ENCODE data around the gene ARHGEF16.

The ARHGEF16 gene

DNA sequence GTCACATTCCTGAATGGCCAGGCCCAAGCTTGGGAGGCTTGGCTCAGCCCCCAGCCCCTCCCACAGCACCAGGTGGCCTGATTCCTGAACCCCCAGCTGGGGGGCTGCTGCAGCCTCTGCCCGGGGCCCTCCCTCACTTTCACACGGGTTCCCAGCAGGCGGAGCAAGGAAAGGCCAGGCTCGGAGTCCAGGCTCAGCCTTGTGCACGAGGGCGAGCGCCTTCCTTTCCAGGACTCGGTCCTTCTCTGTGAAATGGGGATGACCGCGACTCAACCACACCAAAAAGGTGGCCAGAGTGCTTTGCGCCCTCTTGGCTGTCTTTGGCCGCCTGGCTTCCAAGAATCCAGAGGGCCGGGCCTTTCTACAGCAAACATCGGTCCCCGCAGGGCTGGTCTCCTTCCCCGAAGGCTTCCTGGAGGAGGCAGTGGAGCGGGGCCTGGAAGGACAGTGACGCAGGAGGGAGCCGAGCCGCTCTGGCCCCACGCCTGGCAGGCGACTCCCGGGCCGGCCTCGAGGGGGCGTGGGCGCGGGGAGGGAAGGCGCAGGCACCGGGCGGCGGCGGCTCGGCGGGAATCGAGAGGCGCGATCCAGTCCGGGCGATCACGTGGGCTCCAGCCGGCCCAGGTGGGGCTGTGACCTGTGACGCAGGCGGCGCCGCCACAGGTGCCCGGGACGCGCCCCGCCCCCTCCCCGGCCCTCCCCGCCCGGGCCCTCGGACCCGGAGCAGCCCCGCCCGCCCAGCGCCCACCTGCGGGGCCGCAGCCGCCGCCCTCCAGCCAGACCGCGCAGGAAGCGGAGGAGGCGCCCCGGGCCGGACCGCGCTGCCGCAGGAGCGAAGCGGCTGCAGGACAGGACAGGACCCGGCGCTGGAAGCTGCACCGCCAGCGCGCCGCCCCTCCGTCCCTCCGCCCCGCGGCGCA is at the start of gene ARHGEF16:
Gene ARHGEF16, plus strand, starts transcription at position 775 of the 920 bp plus-strand sequence. CDS start 8,420 bp downstream, outside the sequence.
- peak in 1 of 3 experiments; percentile 29 for DNase-seq (ENCODE audit: low read depth in 3 of 3)

DNA sequence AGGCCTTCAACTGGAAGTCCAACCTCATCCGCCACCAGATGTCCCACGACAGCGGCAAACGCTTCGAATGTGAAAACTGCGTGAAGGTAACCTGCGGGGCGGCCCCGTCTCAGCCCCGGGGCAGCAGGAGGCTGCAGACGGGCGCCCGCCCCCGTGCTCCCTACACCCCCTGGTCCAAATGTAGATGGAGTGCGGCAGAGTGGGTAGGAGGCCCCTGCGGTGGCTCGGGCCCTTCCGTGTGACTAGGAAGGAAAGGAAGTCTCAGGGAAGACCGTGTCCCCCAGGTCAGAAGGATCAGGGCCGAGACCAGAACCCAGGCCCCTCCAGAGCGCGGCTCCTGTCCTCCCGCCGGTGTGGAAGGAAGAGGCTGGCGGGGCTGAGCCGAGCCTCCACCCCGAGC is 49.7 kb upstream of the ARHGEF16 start:
- DNase-seq (ENCODE audit: low read depth in 3 of 3): no peak

DNA sequence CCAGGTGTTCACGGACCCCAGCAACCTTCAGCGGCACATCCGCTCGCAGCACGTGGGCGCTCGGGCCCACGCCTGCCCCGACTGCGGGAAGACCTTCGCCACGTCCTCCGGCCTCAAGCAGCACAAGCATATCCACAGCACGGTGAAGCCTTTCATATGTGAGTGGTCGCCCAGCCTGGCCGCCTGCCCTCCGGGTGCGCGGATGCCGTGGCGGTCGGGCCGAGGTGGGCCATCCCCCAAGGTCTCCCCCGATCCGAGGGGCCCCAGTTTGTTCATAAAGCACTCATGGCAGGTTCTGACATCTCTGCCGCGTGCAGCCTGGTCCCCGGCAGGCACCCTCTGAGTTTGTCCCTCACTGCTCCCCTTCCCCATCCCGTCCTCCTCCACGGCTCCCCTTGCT is 49.0 kb upstream of the ARHGEF16 start:
- no peak for DNase-seq (ENCODE audit: low read depth in 3 of 3)

DNA sequence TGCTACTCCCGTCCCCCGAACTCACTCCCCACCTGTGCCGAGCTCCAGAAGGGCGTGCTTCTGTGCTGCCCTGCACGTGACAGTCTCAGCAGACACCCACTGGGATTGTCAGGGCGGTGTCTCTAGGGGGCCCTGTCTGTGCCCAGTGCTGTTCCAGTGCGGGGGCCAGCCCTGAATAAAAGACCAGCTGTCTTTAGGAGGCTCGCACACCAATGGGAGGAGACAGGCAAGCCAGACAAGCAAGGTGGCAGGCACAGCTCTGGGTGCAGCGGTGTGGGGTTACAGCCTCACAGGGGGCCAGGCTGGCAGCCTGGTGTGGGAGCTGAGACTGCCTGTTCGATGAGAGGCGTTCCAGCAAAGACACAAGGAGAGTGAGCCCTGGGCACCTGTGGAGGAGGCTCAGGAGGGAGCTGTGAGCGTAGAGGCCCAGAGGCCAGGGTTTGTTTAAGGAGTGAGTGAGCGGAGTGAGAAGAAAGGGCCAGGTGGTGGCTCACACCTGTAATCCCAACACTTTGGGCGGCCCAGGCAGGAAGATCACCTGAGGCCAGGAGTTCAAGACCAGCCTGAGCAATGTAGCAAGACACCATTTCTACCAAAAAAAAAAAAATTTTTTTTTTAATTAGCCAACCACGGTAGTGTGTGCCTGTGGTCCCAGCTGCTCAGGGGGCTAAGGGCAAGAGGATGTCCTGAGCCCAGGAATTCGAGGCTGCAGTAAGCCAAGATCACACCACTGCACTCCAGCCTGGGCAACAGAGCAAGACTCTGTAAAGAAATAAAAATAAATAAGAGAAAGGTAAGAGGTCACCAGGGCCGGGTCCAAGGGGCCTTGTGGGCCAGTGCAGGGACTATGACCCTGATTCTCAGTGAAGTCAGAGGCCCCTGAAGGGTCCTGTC is 48.2 kb upstream of the ARHGEF16 start:
- DNase-seq (ENCODE audit: low read depth in 3 of 3): no peak

DNA sequence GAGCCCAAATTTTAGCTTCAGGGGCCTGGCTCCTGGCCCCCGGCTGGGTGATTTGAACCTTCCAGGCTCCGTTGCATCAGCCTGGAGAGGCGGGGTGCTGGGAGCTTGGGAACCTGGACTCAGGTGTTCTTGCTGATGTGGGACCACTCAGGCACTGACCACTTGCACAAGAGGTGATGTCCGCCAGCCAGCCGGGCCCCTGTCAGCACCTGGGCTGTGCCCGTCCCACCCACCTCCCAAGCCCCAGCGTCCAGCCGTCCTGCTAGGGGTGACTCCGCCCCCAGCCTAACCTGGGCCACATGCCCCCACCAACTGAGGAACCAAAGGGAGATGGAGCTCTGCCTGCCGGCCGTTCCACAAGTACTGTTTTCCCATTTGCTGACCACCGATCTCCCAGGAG is 47.4 kb upstream of the ARHGEF16 start:
- DNase-seq (ENCODE audit: low read depth in 3 of 3): no peak

DNA sequence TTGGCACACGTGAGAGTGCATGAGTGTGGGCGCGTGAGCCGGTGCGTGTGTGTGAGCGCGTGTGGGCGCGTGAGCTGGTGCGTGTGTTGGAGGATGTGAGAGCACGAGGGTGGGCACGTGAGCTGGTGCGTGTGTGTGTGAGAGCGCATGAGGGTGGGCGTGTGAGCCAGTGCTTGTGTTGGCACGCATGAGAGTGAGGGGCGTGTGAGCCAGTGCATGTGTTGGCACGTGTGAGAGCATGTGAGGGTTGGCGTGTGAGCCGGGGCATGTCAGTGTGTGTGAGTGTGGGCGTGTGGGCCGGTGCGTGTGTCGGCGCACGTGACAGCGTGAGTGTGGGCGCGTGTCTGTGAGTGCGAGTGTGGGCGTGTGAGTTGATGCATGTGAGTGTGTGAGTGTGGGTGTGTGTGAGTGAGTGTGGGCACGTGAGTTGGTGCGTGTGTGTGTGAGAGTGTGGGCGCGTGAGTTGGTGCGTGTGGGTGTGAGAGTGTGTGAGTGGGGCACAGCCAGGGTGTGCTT is 45.7 kb upstream of the ARHGEF16 start:
- DNase-seq (ENCODE audit: low read depth in 3 of 3): no peak

DNA sequence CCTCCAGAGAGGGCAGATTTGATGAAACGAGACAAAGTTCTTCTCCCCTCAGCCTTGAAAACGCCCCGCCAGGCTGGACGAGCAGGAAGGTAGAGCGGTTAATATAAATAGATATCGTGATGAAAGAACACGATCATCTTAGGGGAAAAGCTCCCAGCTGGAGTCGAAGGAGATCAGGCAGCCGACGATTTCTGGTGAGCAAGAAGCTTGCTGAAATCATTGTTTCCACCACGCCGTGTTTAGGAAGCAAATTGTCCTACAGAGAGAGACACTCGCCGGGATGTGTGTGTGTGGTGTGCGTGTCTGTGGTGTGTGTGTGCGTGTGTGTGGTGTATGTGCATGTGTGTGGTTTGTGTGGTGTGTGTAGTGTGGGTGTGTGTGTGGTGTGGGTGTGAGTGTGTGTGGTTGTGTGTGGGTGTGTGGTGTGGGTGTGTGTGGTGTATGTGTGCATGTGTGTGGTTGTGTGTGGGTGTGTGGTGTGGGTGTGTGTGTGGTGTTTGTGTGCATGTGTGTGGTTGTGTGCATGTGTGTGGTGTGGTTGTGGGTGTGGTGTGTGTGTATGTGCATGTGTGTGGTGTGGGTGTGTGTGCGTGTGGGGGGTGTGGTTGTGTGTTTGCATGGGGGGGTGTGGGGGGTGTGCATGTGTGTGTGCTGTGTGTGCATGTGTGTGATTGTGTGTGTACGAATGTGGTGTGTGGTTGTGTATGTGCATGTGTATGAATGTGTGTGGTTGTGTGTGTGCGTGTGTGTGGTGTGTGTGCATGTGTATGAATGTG is 44.9 kb upstream of the ARHGEF16 start:
- no peak for DNase-seq (ENCODE audit: low read depth in 3 of 3)

DNA sequence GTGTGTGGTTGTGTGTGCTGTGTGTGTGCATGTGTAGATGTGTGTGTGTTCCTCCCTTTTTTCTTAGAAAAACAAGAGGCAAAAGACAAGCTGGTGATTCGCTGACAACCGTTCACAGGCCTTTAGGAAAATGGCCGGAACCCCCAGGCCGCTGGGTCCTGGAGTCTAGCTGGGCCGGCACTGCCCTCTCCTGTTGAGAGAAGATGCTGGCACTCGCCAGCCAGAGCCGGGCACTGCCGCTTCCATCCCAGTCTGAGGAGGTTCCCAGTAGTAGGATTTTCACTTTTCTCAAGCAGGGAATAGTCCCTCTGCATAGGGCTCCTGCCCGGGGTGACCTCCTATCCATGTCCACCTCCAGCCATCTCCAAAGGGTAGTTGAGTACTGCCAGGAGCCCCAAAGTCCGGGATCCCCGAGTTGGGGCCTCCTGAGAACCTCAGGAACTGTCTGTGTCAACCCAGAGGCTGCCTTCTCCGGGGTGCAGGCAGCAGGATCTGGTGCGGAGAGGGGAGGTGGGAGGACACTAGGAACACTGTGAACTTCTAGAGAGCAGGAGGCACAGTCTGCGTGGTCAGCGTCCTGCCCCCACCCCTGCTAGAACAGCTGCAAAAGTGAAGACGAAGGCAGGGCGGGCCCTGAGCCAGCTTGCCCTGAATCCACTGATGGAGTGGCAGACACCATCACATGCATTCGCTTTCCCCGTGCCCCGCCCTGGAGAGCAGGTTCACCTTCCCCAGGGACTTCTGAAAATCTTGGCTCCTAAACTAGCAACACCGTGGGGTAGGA is 44.1 kb upstream of the ARHGEF16 start:
- DNase-seq (ENCODE audit: low read depth in 3 of 3): no peak

DNA sequence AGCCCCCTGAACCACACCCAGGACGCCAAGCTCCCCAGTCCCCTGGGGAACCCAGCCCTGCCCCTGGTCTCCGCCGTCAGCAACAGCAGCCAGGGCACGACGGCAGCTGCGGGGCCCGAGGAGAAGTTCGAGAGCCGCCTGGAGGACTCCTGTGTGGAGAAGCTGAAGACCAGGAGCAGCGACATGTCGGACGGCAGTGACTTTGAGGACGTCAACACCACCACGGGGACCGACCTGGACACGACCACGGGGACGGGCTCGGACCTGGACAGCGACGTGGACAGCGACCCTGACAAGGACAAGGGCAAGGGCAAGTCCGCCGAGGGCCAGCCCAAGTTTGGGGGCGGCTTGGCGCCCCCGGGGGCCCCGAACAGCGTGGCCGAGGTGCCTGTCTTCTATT is 42.7 kb upstream of the ARHGEF16 start:
- DNase-seq (ENCODE audit: low read depth in 3 of 3): no peak

DNA sequence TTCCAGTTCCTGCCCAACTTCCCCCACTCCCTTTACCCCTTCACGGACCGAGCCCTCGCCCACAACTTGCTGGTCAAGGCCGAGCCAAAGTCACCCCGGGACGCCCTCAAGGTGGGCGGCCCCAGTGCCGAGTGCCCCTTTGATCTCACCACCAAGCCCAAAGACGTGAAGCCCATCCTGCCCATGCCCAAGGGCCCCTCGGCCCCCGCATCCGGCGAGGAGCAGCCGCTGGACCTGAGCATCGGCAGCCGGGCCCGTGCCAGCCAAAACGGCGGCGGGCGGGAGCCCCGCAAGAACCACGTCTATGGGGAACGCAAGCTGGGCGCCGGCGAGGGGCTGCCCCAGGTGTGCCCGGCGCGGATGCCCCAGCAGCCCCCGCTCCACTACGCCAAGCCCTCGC is 42.1 kb upstream of the ARHGEF16 start:
- DNase-seq (ENCODE audit: low read depth in 3 of 3): no peak

DNA sequence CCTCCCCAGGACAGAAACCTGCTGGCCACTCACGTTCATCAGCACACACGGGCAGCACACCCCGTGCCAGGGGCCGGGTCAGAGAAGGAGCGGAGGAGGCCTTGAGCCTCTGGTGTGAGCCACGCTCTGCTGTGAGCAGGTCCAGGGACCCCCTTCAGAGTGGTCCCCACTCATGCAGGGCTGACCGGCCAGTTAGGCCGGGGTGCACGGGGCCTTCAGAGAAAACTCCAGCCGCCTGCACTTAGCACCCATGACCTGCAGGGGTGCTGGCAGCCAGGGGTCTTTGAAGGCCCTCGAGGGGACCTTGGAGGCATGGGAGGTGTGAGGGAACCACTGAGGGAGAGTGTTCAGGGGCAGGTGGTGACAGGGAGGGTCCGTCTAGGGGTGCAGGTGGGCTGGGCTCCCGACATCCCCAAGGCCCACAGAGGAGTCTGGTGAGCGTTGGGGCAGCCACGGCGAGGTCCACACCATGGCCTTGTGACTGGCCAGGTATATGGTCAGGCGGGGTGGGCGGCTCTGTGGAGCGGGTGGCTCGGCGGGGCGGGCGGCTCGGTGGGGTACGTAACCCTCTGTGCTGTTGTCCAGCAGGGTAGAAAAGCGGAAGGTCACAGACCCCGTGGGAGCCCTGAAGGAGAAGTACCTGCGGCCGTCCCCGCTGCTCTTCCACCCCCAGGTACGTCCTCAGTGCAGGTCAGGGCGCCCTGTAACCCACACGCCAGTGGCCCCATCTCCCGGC is 40.3 kb upstream of the ARHGEF16 start:
- DNase-seq (ENCODE audit: low read depth in 3 of 3): no peak

DNA sequence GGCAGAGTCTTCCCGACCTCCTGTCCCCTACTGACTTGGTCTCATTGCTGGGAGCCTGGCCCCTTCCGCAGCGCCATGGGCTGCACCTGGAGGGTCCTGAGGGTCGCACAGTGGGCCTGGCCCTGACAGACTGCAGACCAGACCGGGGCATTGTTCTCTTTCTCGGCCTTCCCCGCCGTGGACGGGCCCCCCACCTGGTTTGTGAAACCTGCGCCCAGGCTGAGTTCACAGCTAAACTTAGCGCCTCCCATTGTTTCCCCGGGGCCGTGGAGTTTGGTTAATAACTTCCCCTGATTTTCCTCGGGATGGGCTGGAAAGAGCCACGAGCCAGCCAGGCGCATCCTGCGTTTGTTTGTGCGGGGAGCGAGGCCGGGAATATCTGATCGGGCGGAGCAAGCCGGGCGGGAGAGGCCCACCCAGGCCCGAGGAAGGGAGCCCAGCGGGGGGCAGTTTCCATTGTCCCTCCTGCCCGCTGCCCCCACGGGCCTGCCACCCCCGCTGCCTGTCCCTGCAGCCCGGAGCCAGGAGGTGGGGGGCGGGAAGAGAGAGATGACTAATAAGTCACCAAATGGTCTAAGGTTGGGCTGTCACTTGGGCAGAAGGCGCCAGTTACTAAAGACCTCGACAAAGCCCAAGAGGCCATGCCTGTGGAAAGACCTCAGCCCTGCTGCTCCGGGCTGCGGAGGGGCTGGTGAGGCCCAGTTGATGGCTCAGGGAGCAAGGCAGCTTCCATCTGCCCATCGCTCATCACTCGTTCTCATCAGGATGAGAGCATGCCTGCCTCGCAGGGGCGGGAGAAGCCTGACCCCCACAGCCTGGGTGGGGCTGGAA is 39.0 kb upstream of the ARHGEF16 start:
- DNase-seq (ENCODE audit: low read depth in 3 of 3): no peak

DNA sequence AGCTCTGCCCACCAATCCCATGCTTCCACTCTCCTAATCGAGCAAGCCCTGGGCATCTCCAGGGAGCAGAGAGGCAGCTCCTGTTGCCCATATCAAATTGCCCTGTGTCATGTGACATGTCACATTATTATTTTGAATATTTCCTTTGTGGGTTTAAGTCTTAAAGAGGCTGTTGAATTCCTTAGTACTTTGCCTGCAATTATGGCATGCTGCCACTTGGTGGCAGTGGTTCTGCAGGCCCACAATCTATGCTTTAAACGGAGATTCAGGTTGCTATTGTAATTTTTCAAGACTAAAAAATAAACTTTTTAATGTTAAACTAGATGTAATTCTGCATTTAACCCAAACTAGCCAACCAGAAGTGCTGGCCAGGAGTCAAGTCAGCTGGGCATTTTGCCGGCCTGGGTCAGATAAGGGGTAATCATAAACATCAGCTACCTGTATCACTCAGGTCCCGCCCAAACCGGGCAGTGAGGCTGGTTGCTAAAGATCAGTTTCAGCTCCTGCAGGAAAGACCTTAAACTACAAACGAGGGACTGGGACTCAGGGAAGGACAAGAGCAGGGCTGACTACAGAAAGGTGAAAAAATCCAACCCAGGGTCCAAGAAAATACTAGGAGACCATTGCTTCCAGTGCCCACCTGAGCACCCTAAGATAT is 37.3 kb upstream of the ARHGEF16 start:
- no peak for DNase-seq (ENCODE audit: low read depth in 3 of 3)

DNA sequence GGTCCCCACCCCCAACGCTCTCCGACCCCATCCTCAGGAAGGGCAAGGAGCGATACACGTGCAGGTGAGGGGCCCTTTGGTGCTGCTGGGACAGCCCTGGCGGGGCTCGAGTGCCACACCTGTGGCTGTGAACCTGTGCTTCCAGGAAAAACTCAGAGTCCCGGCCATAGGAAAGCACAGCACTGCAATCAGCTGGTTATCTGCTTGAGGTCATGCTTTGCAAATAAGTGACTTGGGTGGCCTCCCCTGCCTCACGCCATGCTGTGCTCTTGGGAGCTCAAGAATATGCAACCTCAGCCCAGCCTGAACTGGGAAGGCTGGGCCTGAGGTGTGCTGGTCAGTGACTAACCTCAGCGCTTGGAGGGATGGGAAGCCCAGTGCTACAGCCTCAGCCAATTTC is 36.5 kb upstream of the ARHGEF16 start:
- DNase-seq (ENCODE audit: low read depth in 3 of 3): no peak

DNA sequence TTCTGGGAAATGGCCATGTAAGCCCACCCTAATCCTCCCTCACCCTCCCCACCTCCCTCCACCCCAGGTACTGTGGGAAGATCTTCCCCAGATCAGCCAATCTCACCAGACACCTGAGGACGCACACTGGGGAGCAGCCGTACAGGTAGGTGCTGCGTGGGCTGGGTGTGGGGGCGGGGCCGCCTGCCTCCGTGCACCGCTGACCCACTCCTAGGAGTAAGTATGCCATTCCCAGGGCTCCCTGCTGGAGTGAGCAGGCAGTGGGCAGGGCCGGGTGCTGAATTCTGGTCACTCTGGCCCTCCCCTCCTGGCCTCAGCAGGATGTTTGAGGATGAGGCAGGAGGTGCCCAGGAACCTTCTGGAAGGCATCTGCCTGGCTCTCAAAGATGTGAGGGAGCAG is 35.9 kb upstream of the ARHGEF16 start:
- DNase-seq (ENCODE audit: low read depth in 3 of 3): no peak

DNA sequence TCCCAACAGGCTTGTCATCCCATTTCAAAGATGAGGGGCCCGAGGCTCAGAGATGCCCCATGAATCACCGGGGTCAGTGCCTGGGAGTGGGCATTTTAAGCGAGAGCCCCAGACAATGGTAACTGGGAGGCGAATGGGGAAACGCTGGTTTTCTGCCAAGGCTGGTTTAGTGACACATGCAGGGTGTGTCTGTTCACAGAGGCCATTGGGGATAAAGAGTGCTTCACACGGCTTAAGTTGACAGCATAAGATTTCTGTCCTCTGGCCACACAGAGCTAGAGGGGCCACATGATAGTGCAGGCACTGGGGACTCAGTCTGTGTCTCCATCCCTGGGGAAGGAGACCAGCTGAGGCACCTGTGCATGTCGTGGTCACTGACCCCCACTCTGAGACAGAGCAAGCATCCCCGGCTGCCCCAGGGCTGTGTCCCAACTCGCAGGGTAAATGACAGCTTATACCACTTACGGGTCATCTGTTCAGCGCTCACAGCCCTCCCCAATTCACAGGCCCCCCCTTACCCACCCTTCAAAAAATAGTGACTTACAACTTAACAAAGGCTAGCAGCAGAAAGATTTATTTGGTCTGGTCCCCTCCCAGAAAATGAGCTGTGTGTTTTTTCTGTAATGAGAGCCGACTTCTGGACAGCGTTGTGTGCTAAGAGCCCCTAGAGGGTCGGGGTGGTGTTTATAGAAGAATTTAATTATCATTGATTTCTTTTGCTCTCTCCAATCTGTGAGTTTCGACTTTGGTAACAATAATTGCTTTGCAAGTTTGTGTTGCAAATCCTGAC is 34.9 kb upstream of the ARHGEF16 start:
- DNase-seq (ENCODE audit: low read depth in 3 of 3): no peak

DNA sequence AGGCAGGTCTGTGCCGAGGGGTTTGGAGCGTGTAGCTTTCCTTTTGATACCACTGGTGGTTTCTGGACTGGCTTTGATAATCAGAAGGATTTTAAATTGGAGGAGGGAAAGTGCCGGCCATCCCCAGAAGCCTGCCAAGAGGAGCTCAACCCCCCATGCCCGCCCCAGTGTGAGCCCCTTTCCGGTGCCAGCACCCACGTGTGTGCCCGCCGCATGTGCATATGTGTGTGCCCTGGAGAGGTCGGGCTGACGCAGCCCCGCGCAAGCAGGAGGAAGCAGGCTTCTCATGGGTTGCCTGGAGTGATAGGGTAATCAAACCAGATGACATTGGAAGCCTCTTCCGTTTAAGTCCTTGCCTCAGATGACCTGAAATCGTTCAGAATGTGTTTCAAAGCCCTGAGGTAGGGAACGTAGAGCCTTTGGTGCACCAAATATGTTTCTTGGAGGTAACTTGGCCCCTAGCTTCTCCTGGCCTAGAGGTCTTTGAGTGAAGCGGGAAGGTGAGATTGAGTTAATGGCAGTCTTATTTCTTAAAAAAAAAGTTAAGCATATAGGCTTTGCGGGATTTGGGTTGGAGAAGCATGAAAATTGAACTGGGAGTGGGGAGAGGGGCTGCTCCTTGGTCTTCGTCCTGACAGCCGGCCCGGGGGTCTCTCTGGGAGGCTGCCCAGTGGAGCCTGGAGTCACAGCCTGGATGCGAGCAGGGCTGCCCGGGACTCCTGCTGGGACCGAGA is 34.1 kb upstream of the ARHGEF16 start:
- no peak for DNase-seq (ENCODE audit: low read depth in 3 of 3)
